Activated CD8-positive, alpha-beta T cell treated with anti-CD3 and anti-CD28 coated beads for 36 hours (primary cell): Measurements from ENCODE around the gene ABR. TPM values are rescaled to one million over a fixed set of nuclear protein-coding genes. Genes with fewer than 3 reads are reported as not detected.

Experiments used
- ATAC-seq: fragments of 200-7000 bp; cut with Tn5 transposase; one replicate; pipeline ENCODE4 v1.10.0; 2021; ENCODE audit warnings: mild to moderate bottlenecking, moderate library complexity
- CTCF ChIA-PET: fragments of 350-600 bp; sonication (Branson Sonifier 250); formaldehyde crosslinking; loops from one replicate; lab custom pipeline; 2021; ENCODE audit warnings: antibody characterized with exemption; lab: Charles Lee
- POLR2A ChIA-PET: fragments of 350-600 bp; sonication (Branson Sonifier 250); formaldehyde crosslinking; loops from one replicate; lab custom pipeline; 2021; ENCODE audit warnings: antibody characterized with exemption; lab: Charles Lee
- DNase-seq: peaks from one replicate; pipeline ENCODE4 v3.0.0-alpha.2; 2020
- H3K27ac Mint-ChIP-seq: one replicate; pipeline ENCODE4 v1.8.0; 2021; ENCODE audit warnings: mild to moderate bottlenecking, mixed read lengths
- H3K27me3 Mint-ChIP-seq: one replicate; pipeline ENCODE4 v1.8.0; 2021; ENCODE audit warnings: mixed read lengths
- H3K36me3 Mint-ChIP-seq: one replicate; pipeline ENCODE4 v1.8.0; 2021; ENCODE audit warnings: low read depth, mixed read lengths
- H3K4me1 Mint-ChIP-seq: one replicate; pipeline ENCODE4 v1.8.0; 2021; ENCODE audit warnings: low read depth, mixed read lengths
- H3K4me3 Mint-ChIP-seq: one replicate; pipeline ENCODE4 v1.8.0; 2021; ENCODE audit warnings: mild to moderate bottlenecking, moderate library complexity, mixed read lengths
- H3K9me3 Mint-ChIP-seq: one replicate; pipeline ENCODE4 v1.8.0; 2021; ENCODE audit warnings: mixed read lengths
- CTCF ChIP-seq: fragments of 200-600 bp; IDR thresholded peaks from one replicate; pipeline ENCODE4 v1.8.0; 2022; ENCODE audit warnings: antibody characterized with exemption, mild to moderate bottlenecking
- intact Hi-C: fragments of 100-400 bp; cut with micrococcal nuclease; formaldehyde crosslinking; loops from one replicate; pipeline ENCODE4 v1.10.0; 2022
- total RNA-seq, 2 experiments: library from RNA; stranded (reverse); gene quantifications; one replicate each; pipeline ENCODE4 v1.2.3, GENCODE V29; 2021

Gene ABR
- total RNA-seq, 2 experiments from 2014 or later, result 44.4 to 46.6 TPM

GRCh38 chr17:970364-970763, 209.4 kb downstream of the ABR start:
- no peak for TF ChIP-seq CTCF
- POLR2A ChIA-PET, result no interaction called here

DNA sequence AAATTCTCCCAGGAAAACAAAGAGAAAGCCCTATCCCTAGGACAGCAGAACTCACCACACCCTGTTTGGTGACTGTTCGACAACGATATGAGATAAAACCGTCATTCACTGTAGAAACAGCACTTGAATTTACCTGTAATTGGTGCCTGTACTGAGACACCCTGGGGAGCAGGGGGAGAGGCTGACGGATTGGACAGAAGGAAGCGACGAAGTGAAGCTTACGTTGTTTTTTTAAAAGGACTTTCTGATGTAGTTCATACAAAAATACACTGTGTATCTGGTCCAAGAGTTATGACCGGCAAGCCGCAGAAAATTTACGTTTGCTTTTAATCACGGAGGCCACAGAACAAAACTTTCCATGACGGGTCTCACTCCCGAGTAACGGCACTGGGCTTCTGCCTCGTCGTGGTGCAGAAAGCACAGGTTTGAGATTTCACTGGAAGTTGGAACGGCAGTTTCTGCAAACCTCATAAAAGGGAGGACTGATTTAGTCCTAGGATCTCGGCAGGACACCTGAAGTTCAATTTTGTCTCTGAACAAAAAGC, 209.9 kb downstream of the ABR start:
- Mint-ChIP-seq H3K4me3 (no peak overlapping the region), H3K27ac (no peak overlapping the region), H3K4me1 (peaks cover 2% of the 10 kb centered on the region), H3K9me3 (no peaks in the 10 kb centered on the region), H3K36me3 (no peaks in the 10 kb centered on the region), H3K27me3 (peaks cover 34% of the 10 kb centered on the region)
- DNase-seq (peak; percentile 15), ATAC-seq (no peak)
- intact Hi-C loops, result no loop called here
- ChIA-PET POLR2A (no interaction called here), CTCF (interaction anchor here (2.2 kb wide), 1 partner anchor 11 kb away, joined by 6 read pairs; no protein-coding TSS in a partner anchor)
- no peak for TF ChIP-seq CTCF

More at GRCh38 chr17:970364-970763, 209.4 kb downstream of the ABR start:
- Mint-ChIP-seq H3K27me3 (peaks cover 36% of the 10 kb centered on the region), H3K4me3 (no peak overlapping the region), H3K4me1 (peaks cover 2% of the 10 kb centered on the region), H3K9me3 (no peaks in the 10 kb centered on the region), H3K36me3 (no peaks in the 10 kb centered on the region), H3K27ac (no peak overlapping the region)
- CTCF ChIA-PET, result interaction anchor here (2.2 kb wide), 1 partner anchor 10 kb away, joined by 6 read pairs; no protein-coding TSS in a partner anchor
- intact Hi-C loops, result no loop called here
- ATAC-seq (no peak), DNase-seq (no peak)

DNA sequence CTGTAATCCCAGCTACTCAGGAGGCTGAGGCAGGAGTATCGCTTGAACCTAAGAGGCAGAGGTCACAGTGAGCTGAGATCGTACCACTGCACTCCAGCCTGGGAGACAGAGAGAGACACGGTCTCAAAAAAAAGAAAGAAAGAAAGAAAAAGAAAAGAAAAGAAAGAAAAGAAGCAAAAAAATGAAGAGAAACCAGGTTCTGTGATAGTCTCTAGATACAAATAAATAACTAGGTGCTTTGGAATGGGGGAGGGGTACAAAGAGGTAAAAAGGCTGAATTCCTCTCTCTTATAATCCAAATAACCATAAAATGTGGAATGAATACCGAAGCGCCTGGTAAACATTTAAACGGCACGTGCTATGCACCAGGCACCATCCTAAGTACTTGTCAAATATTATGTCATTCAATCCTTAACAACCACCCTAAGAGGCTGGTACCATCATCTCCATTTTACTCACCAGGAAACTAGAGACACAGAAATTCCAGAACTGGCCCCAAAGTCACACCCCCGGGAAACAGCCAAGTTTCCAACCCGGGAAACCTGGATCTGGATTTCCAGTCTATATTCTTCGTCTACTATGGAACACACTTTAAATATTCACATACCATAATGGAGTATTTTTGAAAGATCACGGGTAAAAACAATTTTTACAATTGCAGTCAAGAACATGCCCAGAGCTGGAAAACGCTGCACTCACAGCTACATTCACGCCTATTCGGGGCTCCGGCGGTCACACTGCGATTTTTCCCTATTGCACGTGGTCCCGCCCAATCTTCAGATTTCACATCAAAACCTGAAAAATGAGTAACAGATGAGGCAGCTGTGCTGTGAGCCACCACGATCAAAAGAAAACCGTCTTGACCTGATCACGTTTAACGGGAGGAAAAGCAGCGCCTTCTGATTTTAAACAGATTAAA, 210.7 kb downstream of the ABR start:
- intact Hi-C loops, result no loop called here
- TF ChIP-seq CTCF, result no peak

DNA sequence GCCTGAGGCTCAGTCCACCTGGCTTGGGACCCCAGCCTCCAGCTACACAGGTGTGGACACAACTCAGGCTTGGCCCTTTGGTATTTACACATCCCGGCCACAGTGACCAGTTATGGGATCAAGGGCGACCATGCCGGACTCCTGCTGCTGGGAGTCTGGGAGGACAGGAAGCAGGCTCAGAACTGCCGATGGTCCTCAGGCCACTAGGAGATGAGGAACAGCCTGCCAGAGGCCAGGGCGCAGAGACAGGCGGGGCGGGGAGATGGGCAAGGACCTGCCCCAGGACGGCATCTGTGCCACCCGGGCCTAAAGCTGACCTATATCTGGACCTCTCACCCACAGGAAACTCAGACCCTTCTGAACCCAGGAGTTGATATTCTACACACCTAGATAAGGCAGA, 212.7 kb downstream of the ABR start:
- no peaks in the 10 kb centered on the region for H3K36me3 Mint-ChIP-seq
- no peak overlapping the region for H3K4me3 Mint-ChIP-seq
- peaks cover 2% of the 10 kb centered on the region for H3K4me1 Mint-ChIP-seq
- ATAC-seq (no peak), DNase-seq (no peak)
- no peak for TF ChIP-seq CTCF
- POLR2A ChIA-PET, result interaction anchor here (0.6 kb wide), 1 partner anchor 91 kb away, joined by 5 read pairs; no protein-coding TSS in a partner anchor
- H3K9me3 Mint-ChIP-seq, result no peaks in the 10 kb centered on the region
- H3K27me3 Mint-ChIP-seq, result peaks cover 34% of the 10 kb centered on the region
- CTCF ChIA-PET, result no interaction called here
- no peak overlapping the region for H3K27ac Mint-ChIP-seq
- intact Hi-C loops, result no loop called here

More for the DNA sequence above, 210.7 kb downstream of the ABR start:
- no peaks in the 10 kb centered on the region for H3K9me3 Mint-ChIP-seq
- DNase-seq, result no peak
- POLR2A ChIA-PET, result no interaction called here
- peaks cover 2% of the 10 kb centered on the region for H3K4me1 Mint-ChIP-seq
- peaks cover 34% of the 10 kb centered on the region for H3K27me3 Mint-ChIP-seq
- H3K27ac Mint-ChIP-seq, result no peak overlapping the region
- CTCF ChIA-PET, result interaction anchor here (2.2 kb wide), 1 partner anchor 12 kb away, joined by 6 read pairs; no protein-coding TSS in a partner anchor
- ATAC-seq, result no peak
- H3K36me3 Mint-ChIP-seq, result no peaks in the 10 kb centered on the region
- H3K4me3 Mint-ChIP-seq, result no peak overlapping the region
